GM23338 (cell line): ENCODE data around the gene RYR3.

Source experiments
- EZH2 ChIP-seq: fragments of 200-600 bp; sonication (generic); IDR thresholded peaks from one replicate; pipeline ENCODE4 v1.8.0; 2017; ENCODE audit warnings: antibody characterized with exemption, mild to moderate bottlenecking, low read depth; ENCODE audit not compliant: unreplicated experiment
- EZH2phosphoT487 ChIP-seq: fragments of 200-600 bp; sonication (generic); IDR thresholded peaks from one replicate; pipeline ENCODE4 v1.8.1; 2018; ENCODE audit warnings: antibody characterized with exemption; ENCODE audit not compliant: unreplicated experiment
- JUNB ChIP-seq: IDR thresholded peaks from one replicate; pipeline ENCODE4 v1.6.1; 2016; ENCODE audit warnings: antibody characterized with exemption; ENCODE audit not compliant: unreplicated experiment
- NANOG ChIP-seq: IDR thresholded peaks from 2 replicates; pipeline ENCODE4 v1.6.1; 2016; ENCODE audit warnings: antibody characterized with exemption, borderline replicate concordance
- POLR2AphosphoS5 ChIP-seq: IDR thresholded peaks from 2 replicates; pipeline ENCODE4 v1.6.1; 2016; ENCODE audit warnings: antibody characterized with exemption, low read depth
- ZNF331 ChIP-seq: fragments of 250-450 bp; sonication (Bioruptor Pico); IDR thresholded peaks from 2 replicates; pipeline ENCODE4 v1.5.0; 2020; ENCODE audit warnings: low read depth, mild to moderate bottlenecking, moderate library complexity
- TF ChIP-seq, protein P1 (sequence below), 2 experiments: fragments of 200-600 bp in 1 of 2; sonication (generic) in 1 of 2; conservative IDR thresholded peaks; 2 replicates each; pipeline versions ENCODE4 v1.5.1 to v1.6.1; 2016 to 2017; ENCODE audit warnings: antibody characterized with exemption in 2 of 2, low read depth in 2 of 2, mild to moderate bottlenecking in 2 of 2, moderate library complexity in 1 of 2

GRCh38 chr15:33278816-33279612 is 31.8 kb upstream of the RYR3 start:
- TF ChIP-seq, protein P1, sequence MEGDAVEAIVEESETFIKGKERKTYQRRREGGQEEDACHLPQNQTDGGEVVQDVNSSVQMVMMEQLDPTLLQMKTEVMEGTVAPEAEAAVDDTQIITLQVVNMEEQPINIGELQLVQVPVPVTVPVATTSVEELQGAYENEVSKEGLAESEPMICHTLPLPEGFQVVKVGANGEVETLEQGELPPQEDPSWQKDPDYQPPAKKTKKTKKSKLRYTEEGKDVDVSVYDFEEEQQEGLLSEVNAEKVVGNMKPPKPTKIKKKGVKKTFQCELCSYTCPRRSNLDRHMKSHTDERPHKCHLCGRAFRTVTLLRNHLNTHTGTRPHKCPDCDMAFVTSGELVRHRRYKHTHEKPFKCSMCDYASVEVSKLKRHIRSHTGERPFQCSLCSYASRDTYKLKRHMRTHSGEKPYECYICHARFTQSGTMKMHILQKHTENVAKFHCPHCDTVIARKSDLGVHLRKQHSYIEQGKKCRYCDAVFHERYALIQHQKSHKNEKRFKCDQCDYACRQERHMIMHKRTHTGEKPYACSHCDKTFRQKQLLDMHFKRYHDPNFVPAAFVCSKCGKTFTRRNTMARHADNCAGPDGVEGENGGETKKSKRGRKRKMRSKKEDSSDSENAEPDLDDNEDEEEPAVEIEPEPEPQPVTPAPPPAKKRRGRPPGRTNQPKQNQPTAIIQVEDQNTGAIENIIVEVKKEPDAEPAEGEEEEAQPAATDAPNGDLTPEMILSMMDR (conservative IDR thresholded peaks at IDR 0.05; ENCODE audit: low read depth in 2 of 2) = no peak
- TF ChIP-seq EZH2 = no peak
- no peak for TF ChIP-seq POLR2AphosphoS5
- TF ChIP-seq JUNB = no peak
- no peak for TF ChIP-seq ZNF331 (CRISPR knock-in tag)
- TF ChIP-seq EZH2phosphoT487 = no peak
- TF ChIP-seq NANOG = no peak
